Lower leg skin (tissue), 3 donors: ENCODE data around the gene GRB10.

ENCODE experiments used
- CTCF ChIP-seq, 3 donors: fragments of 450-650 bp; IDR thresholded peaks; one replicate each; pipeline ENCODE4 v1.5.1; 2016; ENCODE audit warnings: antibody characterized with exemption in 3 of 3, mild to moderate bottlenecking in 3 of 3, moderate library complexity in 2 of 3
- POLR2A ChIP-seq, 2 donors: fragments of 450-650 bp; IDR thresholded peaks; one replicate each; pipeline ENCODE4 v1.6.1; 2016 to 2017; ENCODE audit warnings: antibody characterized with exemption in 2 of 2, mild to moderate bottlenecking in 1 of 2, moderate library complexity in 1 of 2

DNA sequence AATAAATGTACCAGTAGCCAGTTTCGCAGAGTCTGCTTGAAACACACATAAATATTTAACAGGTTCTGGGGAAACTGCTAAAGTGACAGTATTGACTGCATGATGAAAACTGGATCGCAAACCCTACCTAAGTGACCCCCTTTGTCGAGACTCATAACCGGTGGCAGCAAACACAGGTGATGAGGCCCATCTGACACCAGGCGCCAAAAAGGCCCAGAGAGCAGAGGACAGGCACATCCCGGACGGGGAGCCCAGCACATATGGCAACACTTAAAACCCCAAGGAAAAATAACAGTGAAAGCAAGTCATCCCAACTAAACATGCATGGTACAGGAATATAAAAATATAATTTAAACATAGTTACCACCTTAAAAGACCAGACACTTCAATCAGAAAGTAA is 62.4 kb downstream of the GRB10 start:
- no peak for TF ChIP-seq CTCF (IDR thresholded peaks at IDR 0.05)
- no peak for TF ChIP-seq POLR2A (IDR thresholded peaks at IDR 0.05)
